ENCODE results near the gene GLP1R. TPM values are rescaled to one million over a fixed set of nuclear protein-coding genes. Genes with fewer than 3 reads are reported as not detected.

Gene GLP1R
- total RNA-seq, 1 donor from 2014 or later, result 4.3 TPM

DNA sequence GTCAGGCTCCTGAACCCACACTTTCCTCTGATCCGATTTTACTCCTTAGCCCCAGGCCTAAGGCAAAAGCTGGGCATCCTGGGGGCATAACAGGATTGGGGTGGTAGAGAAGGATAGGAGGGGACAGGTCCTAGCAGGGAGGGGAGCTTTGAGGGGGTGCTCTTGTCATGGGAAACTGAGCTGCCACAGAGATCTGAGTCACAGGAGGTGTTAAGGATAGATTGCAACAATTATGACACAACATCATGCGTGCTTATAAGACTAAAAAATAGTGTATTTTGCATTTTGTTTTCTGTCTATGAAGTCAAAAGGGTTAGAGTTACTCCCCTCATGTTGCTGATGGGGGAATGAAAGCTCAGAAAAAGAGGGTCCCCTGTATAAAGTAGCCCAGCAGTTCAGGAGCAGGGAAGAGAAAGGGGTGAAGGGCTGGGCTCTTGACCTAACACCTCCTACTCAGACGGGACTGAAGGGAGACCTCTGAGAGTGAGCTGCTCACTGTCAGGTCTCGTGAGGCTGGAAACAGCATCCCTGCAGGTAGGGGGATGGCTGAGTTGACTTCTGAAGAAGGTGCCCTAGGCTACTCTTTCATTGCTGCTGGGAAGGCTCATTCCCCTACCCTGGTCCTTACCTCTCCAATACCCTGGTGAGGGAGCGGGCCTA lies 2.0 kb downstream of the GLP1R start:
- no peak overlapping the region for H3K27ac Mint-ChIP-seq
- H3K9me3 Mint-ChIP-seq, result no peaks in the 10 kb centered on the region
- H3K4me1 Mint-ChIP-seq (ENCODE audit: unreplicated experiment), result peaks cover 10% of the 10 kb centered on the region
- H3K36me3 Mint-ChIP-seq, result no peaks in the 10 kb centered on the region
- H3K27me3 Mint-ChIP-seq, result peaks cover 74% of the 10 kb centered on the region
- TF ChIP-seq, protein P1, sequence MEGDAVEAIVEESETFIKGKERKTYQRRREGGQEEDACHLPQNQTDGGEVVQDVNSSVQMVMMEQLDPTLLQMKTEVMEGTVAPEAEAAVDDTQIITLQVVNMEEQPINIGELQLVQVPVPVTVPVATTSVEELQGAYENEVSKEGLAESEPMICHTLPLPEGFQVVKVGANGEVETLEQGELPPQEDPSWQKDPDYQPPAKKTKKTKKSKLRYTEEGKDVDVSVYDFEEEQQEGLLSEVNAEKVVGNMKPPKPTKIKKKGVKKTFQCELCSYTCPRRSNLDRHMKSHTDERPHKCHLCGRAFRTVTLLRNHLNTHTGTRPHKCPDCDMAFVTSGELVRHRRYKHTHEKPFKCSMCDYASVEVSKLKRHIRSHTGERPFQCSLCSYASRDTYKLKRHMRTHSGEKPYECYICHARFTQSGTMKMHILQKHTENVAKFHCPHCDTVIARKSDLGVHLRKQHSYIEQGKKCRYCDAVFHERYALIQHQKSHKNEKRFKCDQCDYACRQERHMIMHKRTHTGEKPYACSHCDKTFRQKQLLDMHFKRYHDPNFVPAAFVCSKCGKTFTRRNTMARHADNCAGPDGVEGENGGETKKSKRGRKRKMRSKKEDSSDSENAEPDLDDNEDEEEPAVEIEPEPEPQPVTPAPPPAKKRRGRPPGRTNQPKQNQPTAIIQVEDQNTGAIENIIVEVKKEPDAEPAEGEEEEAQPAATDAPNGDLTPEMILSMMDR (conservative IDR thresholded peaks at IDR 0.05), result no peak
- H3K4me3 Mint-ChIP-seq, result peak overlapping the region; percentile 76
- DNase-seq (ENCODE audit: extremely low spot score, unreplicated experiment), result no peak

DNA sequence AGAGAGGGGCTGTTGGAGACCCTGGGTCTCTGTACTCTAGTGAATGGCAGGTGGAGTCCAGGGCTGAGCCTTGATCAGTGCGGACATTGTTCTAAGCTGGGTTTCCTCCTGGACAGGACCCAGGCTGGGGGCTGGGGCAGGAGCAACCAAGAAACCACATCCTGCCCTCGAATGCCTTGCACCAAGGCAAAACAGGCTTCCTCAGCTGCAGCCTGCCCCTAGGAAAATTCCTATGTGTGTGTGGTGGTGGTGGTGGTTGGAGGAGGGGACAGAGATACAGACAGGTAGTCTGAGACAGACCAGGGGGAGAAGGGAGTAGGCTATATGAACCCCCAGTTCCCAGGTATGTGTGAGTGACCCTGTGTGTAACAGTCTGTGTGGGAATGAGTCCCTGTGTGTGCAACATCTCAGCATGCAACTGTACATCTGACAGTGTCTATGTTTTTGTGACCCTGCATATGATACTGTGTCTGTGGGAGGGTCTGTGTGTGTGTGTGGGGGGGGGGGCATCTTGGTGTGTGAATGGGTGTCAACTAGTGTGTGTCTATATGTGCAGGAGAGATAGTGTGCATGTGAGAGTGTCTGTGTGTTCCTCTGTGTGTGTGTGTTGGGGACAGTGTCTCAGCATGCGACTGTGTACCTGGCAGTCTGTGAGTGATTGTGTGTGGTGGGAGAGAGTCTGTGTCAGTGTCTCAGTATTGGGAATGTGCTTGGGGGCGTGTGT lies 3.0 kb downstream of the GLP1R start:
- DNase-seq (ENCODE audit: extremely low spot score, unreplicated experiment), result no peak
- Mint-ChIP-seq H3K4me1 (ENCODE audit: unreplicated experiment) (peaks cover 10% of the 10 kb centered on the region), H3K36me3 (no peaks in the 10 kb centered on the region), H3K4me3 (peak overlapping the region; percentile 0), H3K27ac (no peak overlapping the region), H3K9me3 (no peaks in the 10 kb centered on the region), H3K27me3 (peaks cover 68% of the 10 kb centered on the region)
- TF ChIP-seq, protein P1 (conservative IDR thresholded peaks at IDR 0.05), result no peak

DNA sequence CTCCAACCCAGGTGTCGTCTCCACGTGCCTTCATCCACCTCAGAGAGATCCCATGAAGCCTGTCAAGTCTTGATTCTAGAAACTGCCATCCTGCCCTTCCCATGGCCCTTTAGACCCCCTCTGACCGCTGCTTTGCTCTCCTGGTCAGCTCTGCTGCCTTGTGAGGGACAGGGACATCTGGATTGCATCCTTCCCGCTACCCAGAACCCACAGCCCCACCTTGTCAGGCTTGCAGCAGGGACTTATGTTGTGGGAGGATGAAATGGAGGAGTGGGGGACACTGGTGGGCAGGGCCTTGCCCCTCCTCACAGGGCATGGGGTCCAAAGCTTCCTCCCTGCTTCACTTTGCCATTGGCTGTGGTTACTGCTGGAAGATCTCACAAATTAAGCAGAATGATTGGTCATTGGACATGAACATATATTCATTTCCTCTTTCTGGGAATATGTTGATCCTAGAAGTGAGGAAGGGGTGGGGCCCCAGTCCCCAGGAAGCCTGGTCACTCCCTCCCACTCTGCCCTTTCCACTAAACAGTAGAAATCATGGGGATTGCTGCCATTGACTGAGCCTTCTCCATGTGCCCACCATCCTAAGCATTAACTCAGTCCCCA lies 4.5 kb downstream of the GLP1R start:
- TF ChIP-seq, protein P1 (conservative IDR thresholded peaks at IDR 0.05), result no peak
- no peak for DNase-seq (ENCODE audit: extremely low spot score, unreplicated experiment)
- Mint-ChIP-seq H3K9me3 (no peaks in the 10 kb centered on the region), H3K27me3 (peaks cover 58% of the 10 kb centered on the region), H3K4me3 (no peak overlapping the region), H3K4me1 (ENCODE audit: unreplicated experiment) (peaks cover 10% of the 10 kb centered on the region), H3K36me3 (no peaks in the 10 kb centered on the region), H3K27ac (no peak overlapping the region)

DNA sequence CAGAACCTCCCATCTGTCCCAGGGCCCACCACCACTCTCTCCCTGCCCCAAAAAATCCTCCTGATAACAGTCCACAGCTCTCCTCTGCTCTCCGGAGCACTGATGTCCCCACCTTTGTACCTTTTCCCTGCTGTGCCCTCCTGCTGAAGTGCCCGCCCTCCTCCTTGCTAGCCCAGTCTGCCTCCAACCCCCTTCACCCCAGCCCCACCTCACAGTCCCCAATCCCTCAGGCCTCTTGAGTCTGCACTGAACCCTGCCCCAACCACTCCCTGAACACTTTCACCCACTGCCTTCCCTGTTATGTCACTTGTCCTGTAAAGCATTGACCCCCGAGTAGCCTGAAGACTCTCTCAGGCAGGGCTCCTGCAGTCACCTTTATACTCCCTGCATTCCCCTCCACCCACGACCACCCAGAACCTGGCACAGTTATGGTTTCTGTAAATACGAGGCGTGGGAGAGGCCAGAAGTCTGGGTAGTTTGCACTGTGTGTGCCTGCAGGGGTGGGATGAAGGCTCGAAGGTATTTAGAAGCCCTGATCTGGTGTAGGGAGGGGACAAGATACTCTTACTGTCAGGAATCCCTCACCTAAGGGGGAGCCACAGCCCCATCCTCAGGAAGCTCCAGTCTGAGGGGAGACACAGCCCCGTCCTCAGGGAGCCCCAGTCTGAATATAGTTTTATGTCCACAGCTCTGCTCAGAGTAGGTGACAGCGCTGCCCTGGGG lies 5.4 kb downstream of the GLP1R start:
- TF ChIP-seq, protein P1 (conservative IDR thresholded peaks at IDR 0.05), result no peak
- no peak for DNase-seq (ENCODE audit: extremely low spot score, unreplicated experiment)
- Mint-ChIP-seq H3K27ac (peak overlapping the region; percentile 31), H3K36me3 (no peaks in the 10 kb centered on the region), H3K9me3 (no peaks in the 10 kb centered on the region), H3K4me1 (ENCODE audit: unreplicated experiment) (peaks cover 10% of the 10 kb centered on the region), H3K4me3 (no peak overlapping the region), H3K27me3 (peaks cover 60% of the 10 kb centered on the region)

DNA sequence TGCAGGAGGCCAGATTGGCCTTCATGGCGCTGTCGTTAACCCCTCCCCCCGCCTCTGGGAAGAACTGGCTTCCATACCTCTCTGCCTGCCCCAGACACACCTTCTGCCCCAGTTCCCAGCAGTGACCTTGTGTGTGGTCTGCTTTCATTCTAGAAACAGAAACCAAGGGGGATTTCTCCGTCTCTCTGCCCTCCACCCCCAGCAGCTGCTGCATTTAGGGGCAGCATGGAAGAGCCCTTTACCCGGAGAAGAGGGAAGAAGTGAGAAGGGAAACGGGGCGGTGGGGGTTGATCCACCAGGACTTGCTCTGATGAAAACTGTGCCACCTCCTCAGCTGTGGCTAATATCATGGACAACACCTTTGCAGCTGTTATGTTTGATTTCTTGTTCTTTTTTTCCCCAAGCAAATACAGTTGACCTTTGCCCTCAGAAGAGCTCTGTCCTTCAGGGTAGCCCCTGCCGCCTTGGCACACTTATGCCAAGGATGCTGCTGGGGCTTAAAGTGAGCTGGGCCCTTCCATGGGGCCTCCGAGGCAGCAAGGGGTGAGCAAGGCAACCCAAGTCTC lies 6.1 kb downstream of the GLP1R start:
- TF ChIP-seq, protein P1 (conservative IDR thresholded peaks at IDR 0.05), result no peak
- H3K27ac Mint-ChIP-seq, result peak overlapping the region; percentile 31
- H3K36me3 Mint-ChIP-seq, result no peaks in the 10 kb centered on the region
- H3K4me3 Mint-ChIP-seq, result no peak overlapping the region
- H3K4me1 Mint-ChIP-seq (ENCODE audit: unreplicated experiment), result peaks cover 15% of the 10 kb centered on the region
- peaks cover 54% of the 10 kb centered on the region for H3K27me3 Mint-ChIP-seq
- DNase-seq (ENCODE audit: extremely low spot score, unreplicated experiment), result no peak
- no peaks in the 10 kb centered on the region for H3K9me3 Mint-ChIP-seq
